ENCODE measurements around the gene NHERF1.

- TF ChIP-seq GATA2 (IDR thresholded peaks at IDR 0.05; ENCODE audit: low read depth, low read length) (no peak), GATA3 (IDR thresholded peaks at IDR 0.05; ENCODE audit: low read depth, low read length) (no peak)
Measured at GRCh38 chr17:74814453-74814852, 66.0 kb downstream of the NHERF1 start.

Data from SH-SY5Y (cell line).